SKM-1 treated with dmso at 0.1 percent for 144 hours (cell line): ENCODE measurements around the gene AFAP1.
A peak's percentile ranks its signal among the peaks of the same experiment; 100 is the strongest.

Experiments used
- DNase-seq: peaks from one replicate; lab custom pipeline; 2025; ENCODE audit not compliant: unreplicated experiment; lab: John Stamatoyannopoulos, UW

The AFAP1 gene

DNA sequence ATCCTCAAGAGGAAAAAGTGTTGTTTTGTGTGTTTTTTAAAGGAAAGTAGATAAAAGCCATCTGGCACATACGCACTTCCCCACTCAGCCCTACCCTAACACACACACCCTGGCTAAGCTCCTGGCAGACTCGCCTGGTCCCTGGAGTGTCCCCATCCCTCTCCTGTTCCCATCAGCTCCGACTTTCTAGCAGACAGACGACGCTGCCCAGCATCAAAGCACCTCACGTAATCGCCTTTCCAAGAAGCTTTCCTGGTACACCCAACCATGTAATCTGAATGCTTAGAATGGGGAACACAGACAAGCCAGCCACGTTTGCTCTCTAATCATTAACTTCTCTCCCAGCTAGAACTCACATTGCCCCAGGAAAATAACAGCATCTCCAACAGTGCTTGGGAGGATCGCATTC is 116.2 kb downstream of the AFAP1 start:
- no peak for DNase-seq

DNA sequence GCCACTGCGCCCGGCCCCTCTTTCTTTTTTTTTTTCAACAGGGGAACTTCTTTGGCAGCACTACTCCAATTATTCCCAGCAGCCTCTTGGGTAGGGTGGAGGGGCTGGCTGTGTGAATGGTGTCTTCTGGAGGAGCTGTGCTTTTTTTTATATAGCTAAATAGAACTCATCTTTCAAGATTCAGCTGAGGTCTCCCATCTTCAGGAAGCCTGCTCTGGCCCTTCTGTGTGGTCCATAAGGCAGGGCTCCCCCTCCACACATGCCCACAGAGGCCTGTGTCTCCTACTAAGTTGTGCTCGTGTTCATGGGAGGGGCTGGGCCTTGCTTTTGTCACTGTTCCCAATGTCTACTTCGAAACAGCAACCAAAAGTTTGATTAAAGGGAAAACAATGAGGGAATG is 116.8 kb downstream of the AFAP1 start:
- no peak for DNase-seq

DNA sequence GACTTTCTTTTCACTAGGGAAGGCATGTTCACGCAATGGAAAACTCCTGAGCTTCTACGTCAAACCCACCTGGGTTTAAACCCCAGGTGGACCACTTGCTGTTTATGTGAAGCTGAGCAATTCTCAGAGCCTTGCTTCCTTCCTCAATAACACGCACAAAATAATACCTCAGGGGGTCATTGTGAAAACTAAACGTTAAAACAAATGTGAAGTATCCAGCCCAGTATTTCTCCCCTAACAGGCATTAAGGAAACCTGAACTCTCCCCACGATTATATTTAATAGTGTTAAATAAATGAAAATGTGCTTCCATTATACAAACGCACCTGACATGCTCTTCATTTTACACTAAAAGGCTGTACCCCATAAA is 117.5 kb downstream of the AFAP1 start:
- no peak for DNase-seq

DNA sequence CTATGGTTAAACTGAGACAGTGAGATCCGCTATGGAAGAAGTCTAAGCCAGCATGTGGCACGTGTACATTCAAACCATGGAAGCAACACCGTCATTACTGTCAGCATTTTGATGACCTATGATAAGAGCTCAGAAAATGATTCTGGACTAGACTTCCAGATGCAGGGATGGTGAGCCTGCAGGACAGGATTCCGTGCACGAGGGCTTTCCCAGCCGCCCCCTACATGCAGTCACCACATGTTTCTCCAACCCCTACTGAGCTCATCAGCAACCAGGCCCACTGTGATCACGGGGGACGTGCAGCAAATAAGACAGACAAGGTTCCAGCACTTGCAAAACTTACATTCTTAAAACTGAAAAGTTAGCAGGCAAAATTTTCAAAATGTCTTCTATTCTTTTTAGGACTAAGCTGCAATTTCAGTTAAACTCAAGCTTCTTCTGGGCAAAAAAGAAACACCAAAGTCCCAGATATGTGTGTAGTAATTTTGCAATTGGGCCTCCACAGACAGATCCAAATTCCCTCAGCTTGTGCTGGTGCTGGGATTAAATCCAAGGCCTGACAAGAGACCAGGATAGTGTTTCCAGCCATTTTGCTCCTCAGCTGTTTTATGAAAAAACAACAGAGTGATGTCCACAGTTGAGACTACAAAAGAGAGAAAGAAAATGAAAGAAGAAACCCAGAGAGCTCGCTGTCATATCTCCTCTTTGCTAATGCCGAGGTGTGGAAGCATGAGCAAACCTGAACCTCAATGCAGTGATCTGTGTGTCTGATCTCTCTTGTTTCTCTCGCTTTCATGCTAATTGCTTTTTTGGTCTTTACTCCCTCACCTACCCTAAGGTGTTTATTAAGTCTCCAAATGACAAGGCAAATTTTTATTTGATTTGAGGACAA is 118.2 kb downstream of the AFAP1 start:
- no peak for DNase-seq

DNA sequence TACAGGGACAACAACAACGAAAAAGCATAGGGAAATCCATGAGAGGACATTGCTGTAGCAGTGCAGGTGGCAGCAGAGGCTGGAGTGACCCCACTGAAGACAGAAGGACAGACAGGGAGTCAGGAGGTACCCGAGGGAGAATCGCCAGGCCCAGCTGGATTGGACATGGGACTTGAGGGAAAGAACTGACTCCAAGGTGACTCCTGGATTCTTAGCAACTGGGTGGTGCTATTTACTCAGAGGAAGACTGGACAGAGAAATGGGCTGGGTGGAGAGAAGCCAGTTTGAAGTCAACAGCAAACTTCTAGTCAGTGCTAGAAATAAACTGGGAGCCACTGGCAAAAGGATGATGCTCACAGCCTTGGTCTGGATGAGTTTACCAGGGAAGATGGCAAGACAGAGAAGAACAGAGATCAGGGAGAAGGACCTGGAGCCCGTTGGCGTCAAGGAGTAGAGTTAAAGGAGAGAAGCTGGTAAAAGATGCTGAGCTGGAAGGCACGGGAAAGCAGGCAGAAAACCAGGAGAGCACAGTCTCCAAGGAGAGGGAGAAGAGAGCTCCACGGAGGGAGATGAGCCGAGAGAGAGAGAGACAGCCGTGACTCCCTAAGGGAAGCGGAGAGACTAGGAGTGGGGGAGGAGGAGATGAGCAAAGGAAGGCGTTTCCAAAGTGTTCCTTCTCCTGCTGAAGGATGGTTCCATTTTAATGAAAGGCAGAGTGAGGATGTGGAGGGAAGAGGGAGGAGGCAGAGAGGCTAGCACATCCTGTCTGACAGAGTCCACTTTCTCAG is 119.4 kb downstream of the AFAP1 start:
- no peak for DNase-seq

DNA sequence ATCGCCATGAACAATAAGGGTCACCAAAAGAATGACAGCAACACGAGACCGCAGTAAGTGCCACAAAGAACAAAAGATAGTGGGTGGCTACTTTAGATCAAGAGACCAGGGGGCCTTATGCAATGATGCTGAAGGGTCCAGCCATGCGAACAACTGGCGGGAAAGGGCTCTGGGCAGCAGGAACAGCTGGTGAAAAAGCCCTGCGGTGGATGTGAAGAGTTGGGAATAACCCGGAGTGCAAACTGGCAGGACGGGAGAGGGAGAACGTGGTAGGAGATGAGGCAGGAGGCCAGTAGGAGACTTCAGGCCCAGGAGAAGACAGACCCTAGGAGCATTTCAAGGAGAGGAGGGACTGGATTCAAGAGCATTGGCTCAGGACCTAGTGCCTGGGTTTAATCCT is 120.2 kb downstream of the AFAP1 start:
- DNase-seq: no peak

DNA sequence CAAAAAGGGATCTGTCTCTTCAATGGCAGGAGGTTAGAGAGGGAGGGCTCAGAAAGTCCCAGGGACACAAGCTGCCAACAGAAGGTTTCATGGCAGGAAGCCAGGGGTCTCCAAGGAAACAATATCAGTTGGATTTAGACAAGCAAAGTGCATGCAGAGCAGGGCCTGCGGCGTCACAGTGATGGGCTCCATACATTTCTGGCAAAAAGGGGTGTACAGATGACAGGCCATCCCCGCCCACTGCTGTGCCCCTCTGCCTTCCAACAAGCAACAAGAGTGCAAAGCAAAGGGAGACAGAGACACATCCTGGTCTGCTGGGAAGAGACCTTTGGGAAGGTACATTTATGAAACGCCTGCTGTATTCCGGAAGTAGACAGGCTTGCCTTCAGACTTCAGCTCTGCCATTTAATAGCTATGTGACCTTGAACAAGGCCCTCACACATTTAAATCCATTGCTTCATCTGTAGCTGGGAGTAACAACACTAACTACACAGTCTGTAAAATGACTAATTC is 121.2 kb downstream of the AFAP1 start:
- DNase-seq: no peak

DNA sequence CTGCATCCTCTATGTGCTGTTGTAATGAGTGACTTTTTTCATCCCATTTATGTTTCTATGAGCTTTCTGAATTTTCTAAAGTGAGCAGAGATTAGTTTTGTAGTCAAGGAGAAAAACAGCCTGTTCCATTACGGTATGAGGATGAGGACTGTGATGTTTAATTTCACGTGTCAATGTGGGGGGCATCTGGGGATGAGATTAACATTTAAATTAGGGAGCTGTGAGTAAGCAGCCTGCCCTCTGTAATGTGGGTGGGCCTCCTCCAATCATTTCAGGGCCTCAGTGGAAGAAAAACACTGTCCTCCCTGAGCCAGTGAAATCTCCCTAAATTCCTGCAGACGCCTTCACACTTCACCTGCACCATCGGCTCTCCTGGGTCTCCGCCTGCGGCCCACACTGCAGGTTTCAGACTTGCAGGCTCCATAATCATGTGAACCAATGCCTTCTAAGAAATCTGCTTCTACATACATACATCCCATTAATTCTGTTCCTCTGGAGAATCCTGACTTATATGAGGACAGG is 121.7 kb downstream of the AFAP1 start:
- DNase-seq: no peak

DNA sequence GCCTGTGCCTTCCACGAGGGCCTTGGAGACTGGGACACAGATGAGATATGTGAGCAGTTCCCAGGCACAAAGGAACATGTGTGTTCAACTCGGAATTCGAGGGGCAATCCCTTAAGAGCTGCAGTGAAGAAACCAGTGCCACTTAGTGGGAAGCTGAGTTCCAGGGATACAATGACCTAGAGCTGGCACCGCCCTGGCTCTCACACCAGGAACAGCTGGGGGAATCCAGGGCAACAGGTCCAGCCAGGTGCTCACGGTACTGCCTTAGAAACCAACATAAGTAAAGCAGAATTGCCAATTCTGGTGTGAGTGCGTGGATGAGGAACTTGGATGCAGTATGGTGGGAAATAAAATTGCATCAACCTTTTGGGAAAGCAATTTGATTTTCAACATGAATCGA is 122.9 kb downstream of the AFAP1 start:
- no peak for DNase-seq

DNA sequence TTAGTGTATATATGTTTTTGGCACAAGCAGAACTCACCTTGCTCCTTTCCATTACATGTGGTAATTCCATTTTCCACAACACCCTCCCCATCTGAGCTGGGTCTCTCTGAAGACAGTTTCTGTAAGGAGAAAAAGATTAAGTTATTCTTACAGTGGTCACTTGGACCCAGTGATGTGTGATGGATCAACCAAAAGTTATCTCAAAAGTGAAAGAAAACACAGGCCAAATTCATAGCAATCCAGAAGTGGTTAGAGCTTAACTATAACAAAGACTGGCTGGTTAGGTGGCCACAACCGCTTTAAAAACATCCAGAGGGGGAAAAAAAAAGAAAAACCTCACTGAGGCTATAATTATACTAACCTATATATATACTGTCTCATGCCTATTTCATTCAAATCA is 123.7 kb downstream of the AFAP1 start:
- DNase-seq: no peak

DNA sequence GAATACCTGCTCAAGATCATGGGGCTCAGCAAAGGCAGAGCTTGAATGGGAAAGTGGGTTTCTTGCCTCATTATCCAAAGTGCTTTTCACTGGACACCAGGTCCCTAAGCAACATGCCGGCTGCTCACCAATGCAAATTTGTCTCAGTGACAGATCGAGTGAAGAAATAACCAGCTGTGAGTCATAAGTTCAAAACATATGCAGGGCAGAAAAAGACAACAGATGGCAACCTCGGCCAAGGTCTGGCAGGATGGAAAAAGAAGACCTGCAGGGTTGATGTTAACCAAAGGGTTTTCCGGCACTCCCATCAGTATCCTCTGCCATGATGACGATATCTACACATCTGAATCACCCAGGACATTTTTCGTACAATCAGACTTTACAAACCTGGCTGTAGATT is 124.1 kb downstream of the AFAP1 start:
- no peak for DNase-seq

DNA sequence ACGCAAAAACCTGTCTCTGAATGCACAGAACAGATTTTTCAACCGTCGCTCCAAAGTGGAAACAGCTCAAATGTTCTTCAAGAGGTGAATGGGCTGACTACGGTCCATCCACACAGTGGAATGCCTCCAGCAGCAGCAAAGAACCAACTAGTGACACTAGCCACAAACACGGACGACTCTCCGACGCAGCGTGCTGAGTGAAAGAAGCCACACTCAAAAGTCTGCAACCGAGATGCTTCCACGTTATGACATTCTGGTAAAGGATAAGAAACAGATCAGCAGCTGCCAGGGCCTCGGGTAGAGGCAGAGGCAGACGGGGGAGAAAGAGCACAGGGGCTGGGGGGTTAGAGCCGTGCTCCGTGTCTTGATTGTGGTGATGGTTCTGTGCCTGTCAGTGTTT is 125.2 kb downstream of the AFAP1 start:
- no peak for DNase-seq

DNA sequence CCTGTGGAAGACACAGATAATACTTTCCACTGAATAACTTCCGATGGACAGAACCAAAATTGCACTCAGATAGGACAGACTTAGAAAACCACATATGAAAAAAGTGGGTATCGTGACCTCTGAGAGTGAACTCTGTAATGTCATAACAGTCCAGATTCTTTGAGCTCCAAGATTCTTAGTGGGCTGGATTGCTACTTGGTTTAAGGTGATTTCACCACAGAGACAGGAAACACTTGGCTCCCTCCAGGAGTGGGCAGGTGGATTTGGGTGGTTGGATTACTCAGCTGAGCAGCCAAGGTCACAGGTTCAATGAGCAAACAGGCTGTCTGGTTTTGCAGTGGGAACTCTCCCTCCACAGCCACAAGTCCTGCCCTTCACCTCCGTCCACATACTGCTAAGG is 126.0 kb downstream of the AFAP1 start:
- DNase-seq: no peak

DNA sequence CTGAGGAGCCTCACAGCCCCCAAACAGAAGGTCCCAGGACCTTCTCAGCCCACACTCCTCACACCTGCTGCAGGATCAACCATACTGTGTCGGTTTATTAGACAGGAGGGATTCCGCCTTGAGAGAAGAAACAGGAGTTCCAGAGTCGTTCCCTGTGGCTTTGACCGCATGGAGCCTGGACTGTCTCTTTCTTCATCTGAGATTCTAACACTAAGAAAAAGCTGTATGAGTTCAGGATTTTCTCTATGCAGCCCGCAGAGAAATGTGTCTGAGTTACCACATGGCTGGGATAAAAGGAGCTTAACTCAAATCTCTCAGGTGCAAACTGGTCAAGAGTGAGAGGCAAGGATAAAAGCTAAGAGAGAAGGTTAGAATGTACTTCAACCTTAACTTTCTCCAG is 126.7 kb downstream of the AFAP1 start:
- no peak for DNase-seq

DNA sequence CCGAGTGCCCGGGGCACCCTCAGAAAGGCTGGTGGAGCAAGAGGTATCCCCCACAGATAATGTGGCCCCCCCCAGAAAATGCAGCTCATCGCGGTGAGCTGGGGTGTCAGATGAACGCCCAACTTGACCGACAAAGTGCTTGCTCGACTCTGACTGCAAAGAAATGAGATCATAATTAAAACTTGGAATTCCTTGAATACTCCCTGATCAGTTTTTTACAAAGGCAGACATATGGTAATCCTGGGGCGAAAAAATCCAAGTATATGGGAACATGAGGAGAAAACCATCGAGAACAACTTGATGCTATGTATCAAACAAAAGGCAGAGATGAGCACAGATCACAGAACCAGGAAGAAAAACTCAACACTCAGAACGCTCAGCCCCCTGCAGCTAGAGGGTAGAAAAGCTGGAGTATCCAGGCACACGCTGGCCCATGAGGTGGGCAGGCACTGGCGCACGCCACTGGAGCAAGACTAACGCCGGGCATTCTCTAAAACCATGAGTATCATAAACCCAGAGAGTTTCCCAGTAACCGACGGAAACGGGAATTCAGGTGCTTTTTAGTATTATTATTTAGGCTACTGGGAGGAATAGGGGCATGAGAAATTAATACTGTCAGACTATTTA is 127.3 kb downstream of the AFAP1 start:
- DNase-seq: no peak

DNA sequence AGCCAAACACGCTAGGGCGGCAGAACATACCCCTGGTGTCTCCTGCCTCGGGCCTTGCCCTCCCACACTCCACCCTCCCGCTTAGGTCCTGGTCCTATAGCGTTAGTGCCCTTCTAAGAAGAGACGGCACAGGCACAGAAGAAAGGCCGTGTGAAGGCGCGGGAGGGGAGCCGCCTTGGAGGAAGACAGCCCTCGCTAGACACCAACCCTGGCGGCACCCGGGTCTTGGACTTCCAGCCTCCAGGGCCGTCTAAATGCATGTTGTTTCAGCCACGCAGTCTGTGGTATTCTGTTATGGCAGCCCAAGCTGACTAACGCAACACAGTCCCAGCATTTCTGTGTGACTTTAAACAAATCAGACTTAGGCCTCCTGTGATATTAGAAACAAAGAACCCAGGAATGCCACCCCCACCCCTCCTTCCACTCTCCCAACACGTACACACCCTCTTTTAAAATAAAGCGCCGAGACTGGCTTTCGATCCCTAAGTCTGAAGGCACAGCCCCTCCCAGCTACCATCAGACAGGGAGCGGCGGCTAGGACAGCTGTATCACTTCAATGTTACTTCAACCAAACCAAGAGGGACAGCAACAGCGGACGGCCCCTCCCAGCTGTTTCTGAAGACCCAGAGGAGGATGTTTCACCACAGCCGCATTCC is 128.0 kb downstream of the AFAP1 start:
- DNase-seq: no peak

DNA sequence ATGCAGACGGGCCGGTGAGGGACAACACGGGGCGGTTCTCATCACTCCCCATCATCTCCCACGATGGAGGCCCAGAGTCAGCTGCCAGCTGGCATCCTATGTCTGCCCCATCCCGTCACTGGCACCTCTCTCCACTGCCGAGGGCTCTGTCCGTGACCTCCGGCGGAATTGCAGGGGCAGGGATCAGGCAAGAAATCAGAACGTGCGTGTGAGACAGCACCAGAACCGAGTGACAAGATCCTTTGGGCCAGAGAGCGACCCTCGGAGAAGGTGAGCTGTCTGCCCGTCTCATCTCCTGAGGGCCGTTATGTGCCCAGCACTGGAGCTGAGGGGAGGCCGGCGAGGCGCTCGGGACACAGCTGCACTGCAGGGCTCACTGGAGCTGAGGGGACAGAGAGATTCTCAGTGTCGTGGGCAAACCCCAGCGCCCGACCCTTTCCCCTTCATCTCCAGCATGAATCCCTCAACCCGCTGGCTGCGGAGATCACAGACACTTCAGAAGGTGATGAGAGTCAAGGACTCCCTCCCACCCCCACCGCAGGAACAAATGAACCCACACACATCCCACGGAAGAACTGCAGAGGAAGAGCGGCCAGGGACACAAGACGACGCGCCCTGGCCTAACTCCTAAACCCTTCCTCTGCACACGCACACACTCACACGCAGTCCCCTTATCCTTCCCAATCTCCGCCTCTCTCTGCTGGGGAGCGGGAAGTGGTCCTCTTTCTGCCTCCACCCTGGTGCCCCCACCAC is 128.7 kb downstream of the AFAP1 start:
- DNase-seq: no peak

DNA sequence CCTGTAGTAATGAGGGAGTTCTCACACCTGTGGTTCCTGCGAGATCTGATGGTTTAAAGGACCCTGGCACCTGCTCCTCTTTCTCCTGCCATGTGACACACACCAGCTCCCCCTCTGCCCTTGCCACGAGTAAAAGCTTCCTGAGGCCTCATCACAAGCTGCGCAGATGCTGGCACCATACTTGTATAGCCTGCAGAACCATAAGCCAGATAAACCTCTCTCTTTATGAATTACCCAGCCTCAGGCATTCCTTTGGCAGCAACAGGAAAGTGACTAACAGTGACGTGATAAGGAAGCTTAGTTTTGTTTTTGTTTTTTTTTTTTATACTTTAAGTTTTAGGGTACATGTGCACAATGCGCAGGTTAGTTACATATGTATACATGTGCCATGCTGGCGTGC is 130.9 kb downstream of the AFAP1 start:
- DNase-seq: no peak

DNA sequence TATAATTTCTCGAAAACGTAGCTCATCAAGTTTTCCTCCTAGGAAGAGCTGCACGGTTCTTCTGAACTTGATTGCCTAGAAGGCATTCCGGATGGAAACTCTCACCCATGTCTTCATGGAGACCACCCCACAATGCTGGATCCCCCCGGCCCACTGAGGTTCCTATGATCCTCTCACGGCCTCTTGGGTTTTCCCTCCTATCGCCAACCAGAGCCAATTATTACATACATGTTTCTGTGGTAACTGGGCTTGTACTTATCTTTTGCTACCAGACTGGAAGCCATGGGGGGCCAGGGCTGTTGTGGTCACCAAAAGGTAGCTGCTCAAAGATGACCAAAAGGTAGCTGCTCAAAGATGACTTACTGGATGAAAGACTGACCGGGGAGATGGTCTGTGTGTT is 131.5 kb downstream of the AFAP1 start:
- DNase-seq: no peak

DNA sequence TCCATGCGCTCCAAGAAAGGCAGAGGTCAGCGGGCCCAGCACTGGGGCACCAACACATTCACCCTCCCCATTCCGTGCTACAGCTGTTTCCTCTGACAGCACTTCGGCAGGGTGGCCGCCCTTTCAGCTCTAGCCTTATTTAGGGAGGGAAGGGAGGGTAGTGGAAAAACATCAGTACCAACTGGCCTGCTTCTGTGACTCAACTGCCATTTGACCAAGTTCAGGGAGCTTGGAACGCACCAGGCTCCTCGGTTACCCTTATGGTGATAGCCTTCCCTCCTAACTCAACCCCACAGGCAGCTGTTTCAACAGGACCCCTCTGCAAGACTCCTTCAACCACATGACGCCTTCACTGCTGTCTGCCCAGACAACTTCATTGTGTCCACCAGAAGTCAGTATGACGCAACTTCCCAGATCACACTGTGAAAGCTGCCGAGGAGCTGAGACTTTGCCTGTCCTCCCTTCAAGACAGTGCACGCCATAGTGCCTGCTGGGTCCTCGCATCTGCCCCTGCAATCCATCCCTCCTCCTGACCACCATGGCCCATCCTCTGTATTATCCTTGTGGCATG is 132.2 kb downstream of the AFAP1 start:
- DNase-seq: peak; percentile 20
